ENCODE measurements around the gene TBCD. TPM values are rescaled to one million over a fixed set of nuclear protein-coding genes. Genes with fewer than 3 reads are reported as not detected.

TBCD gene
- total and polyA plus RNA-seq, 9 of the 15 experiments (the other 6 are each of a cell fraction or from before 2014, with no cell fraction given) = 8.9 to 98.5 (median 28.0) TPM

DNA sequence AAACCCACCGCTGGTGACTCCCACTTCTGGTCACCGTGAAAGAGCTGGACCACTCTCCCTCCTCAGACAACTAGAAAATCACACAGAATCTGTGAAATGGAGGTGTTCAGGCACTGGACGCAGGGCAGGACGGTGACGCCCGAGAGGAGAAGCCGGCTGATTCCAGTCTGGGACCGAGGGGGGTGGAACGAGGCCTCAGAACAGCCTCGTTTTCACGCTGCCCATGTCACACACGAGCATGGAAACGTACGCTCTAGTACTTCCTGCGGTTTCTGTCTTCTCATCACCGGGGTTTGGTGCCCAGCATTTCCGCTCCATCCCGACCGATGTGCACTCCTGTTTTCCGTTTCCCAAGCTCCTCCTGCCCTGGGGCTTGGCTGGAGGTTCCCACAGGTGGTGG is 225.7 kb downstream of the TBCD start:
- Histone ChIP-seq H3K4me2 (ENCODE audit: insufficient read depth, low read length) (no peak overlapping the region), H3K79me2 (ENCODE audit: control insufficient read depth, insufficient read depth, low read length) (no peaks in the 10 kb centered on the region), H3K9ac (ENCODE audit: insufficient read depth in 1 of 2, low read depth in 2 of 2, low read length in 2 of 2) (no peak overlapping the region), H3K36me3 (ENCODE audit: control insufficient read depth, insufficient read depth, low read length) (no peaks in the 10 kb centered on the region), H3K27me3 (ENCODE audit: control insufficient read depth in 2 of 2, insufficient read depth in 2 of 2, low read length in 2 of 2) (no peaks in the 10 kb centered on the region), H3K9me1 (ENCODE audit: control insufficient read depth, insufficient read depth, low read length) (no peaks in the 10 kb centered on the region), H3K4me1 (replicated peaks in 1 of 2; ENCODE audit: control insufficient read depth in 2 of 2, insufficient read depth in 2 of 2, low read length in 2 of 2) (peaks cover 0 to 10% of the 10 kb centered on the region in 2 experiments; a peak in 2 of 5 replicates), H4K20me1 (replicated peaks; ENCODE audit: control insufficient read depth, insufficient read depth, low read length) (no peaks in the 10 kb centered on the region), H3K4me3 (no peak overlapping the region), H2AFZ (ENCODE audit: low read depth, low read length) (no peak overlapping the region), H3K27ac (ENCODE audit: extremely low read depth, low read depth, low read length) (no peak overlapping the region), H3K9me3 (replicated peaks; ENCODE audit: control insufficient read depth, insufficient read depth, low read depth, low read length) (no peaks in the 10 kb centered on the region)
- intact Hi-C loops (cut with micrococcal nuclease) (no loop called here), in situ Hi-C loops (cut with MboI) (no loop called here)
- no peak for TF ChIP-seq ZNF79 (CRISPR knock-in tag; IDR thresholded peaks at IDR 0.05; ENCODE audit: low read depth)
- no peak for TF ChIP-seq TAF7 (tag; IDR thresholded peaks at IDR 0.05)
- TF ChIP-seq ERF (CRISPR knock-in tag; IDR thresholded peaks at IDR 0.05) = no peak
- no peak for TF ChIP-seq KDM1A (IDR thresholded peaks at IDR 0.05)
- TF ChIP-seq ZNF263 (CRISPR knock-in tag; IDR thresholded peaks at IDR 0.05; ENCODE audit: borderline replicate concordance) = no peak
- no peak for TF ChIP-seq KDM4B (IDR thresholded peaks at IDR 0.05; ENCODE audit: borderline replicate concordance in 2 of 2, low read depth in 1 of 2)
- no peak for TF ChIP-seq CREBBP (IDR thresholded peaks at IDR 0.05; ENCODE audit: low read depth, low read length)
- TF ChIP-seq ATF7 (IDR thresholded peaks at IDR 0.05) = no peak
- no peak for TF ChIP-seq ARID1B (IDR thresholded peaks at IDR 0.05)
- no peak for TF ChIP-seq SP2 (IDR thresholded peaks at IDR 0.05; ENCODE audit: extremely low read depth, low read depth, low read length, poor library complexity, severe bottlenecking)
- no peak for TF ChIP-seq NR2C2 (CRISPR knock-in tag; IDR thresholded peaks at IDR 0.05)
- TF ChIP-seq NR2C2 (tag; IDR thresholded peaks at IDR 0.05) = no peak
- no peak for TF ChIP-seq NBN (IDR thresholded peaks at IDR 0.05; ENCODE audit: low read depth)
- no peak for TF ChIP-seq FOXK1 (CRISPR knock-in tag; IDR thresholded peaks at IDR 0.05; ENCODE audit: borderline replicate concordance)
- TF ChIP-seq CCAR2 (IDR thresholded peaks at IDR 0.05; ENCODE audit: low read depth, low read length) = no peak
- no peak for TF ChIP-seq ZBED1 (IDR thresholded peaks at IDR 0.05)
- TF ChIP-seq, protein P1, sequence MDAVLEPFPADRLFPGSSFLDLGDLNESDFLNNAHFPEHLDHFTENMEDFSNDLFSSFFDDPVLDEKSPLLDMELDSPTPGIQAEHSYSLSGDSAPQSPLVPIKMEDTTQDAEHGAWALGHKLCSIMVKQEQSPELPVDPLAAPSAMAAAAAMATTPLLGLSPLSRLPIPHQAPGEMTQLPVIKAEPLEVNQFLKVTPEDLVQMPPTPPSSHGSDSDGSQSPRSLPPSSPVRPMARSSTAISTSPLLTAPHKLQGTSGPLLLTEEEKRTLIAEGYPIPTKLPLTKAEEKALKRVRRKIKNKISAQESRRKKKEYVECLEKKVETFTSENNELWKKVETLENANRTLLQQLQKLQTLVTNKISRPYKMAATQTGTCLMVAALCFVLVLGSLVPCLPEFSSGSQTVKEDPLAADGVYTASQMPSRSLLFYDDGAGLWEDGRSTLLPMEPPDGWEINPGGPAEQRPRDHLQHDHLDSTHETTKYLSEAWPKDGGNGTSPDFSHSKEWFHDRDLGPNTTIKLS (IDR thresholded peaks at IDR 0.05; ENCODE audit: borderline replicate concordance, low read depth) = no peak
- TF ChIP-seq ZNF175 (CRISPR knock-in tag; IDR thresholded peaks at IDR 0.05; ENCODE audit: low read depth) = no peak
- TF ChIP-seq NELFE (IDR thresholded peaks at IDR 0.05; ENCODE audit: insufficient read depth, insufficient read length) = no peak
- TF ChIP-seq TOE1 (IDR thresholded peaks at IDR 0.05; ENCODE audit: borderline replicate concordance) = no peak
- TF ChIP-seq TOE1 (CRISPR knock-in tag; IDR thresholded peaks at IDR 0.05; ENCODE audit: borderline replicate concordance, low read depth) = no peak
- ATAC-seq (no peak), DNase-seq (ENCODE audit: extremely low read depth in 1 of 4, low spot score in 3 of 4) (no peak), FAIRE-seq (no peak)
- ChIA-PET POLR2A (no interaction called here), CTCF (ENCODE audit: low intra/inter-chr PET ratio) (no interaction called here)
- no TSS peak for BruUV-seq (replicated peaks)
- 74% methylated on average over 14 of the region's 20 CpGs for WGBS (ENCODE audit: insufficient coverage, low coverage, missing lambda C conversion rate)
